ENCODE data around the gene SLC41A1. TPM values are rescaled to one million over a fixed set of nuclear protein-coding genes. Genes with fewer than 3 reads are reported as not detected.
A peak's percentile ranks its signal among the peaks of the same experiment; 100 is the strongest.

The SLC41A1 gene
- total RNA-seq, 1 experiment from 2014 or later = 33.3 TPM

- no peak for DNase-seq (ENCODE audit: low read depth, low spot score)
- Histone ChIP-seq H3K4me3 (ENCODE audit: low read depth in 2 of 2, low read length in 2 of 2) (no peak overlapping the region), H3K4me1 (ENCODE audit: control insufficient read depth, insufficient read depth, low read length) (peaks cover 15% of the 10 kb centered on the region), H3K27me3 (ENCODE audit: control insufficient read depth, insufficient read depth, low read length) (no peaks in the 10 kb centered on the region), H3K9me3 (ENCODE audit: control insufficient read depth, insufficient read depth, low read depth, low read length) (no peaks in the 10 kb centered on the region), H3K36me3 (ENCODE audit: control insufficient read depth, insufficient read depth, low read length) (peaks cover 4% of the 10 kb centered on the region; the same call in 1 of the 2 replicates), H3K27ac (ENCODE audit: low read length) (peak overlapping the region; percentile 98)
- in situ Hi-C loops (cut with HindIII; ENCODE audit: low pct_unique_long_range_greater_than_20kb, low sequenced_read_pairs) = no loop called here
- POLR2A ChIA-PET = interaction anchor here (1.0 kb wide), 1 partner anchor 61 kb away, joined by 3 read pairs; the partner anchor contains the start of gene SLC41A1
- intact Hi-C loops (cut with micrococcal nuclease; ENCODE audit: unreplicated experiment) = loop anchor here (10.0 kb wide), 1 partner anchor 1104 kb away; no protein-coding TSS in a partner anchor
- no peak for ATAC-seq
- CTCF ChIA-PET = no interaction called here
- BruUV-seq (replicated peaks) = no TSS peak
- TF ChIP-seq REST (IDR thresholded peaks at IDR 0.05; ENCODE audit: insufficient read depth in 1 of 2, low read depth in 2 of 2, low read length in 1 of 2) (no peak), TCF7L2 (IDR thresholded peaks at IDR 0.05; ENCODE audit: low read depth, low read length) (no peak), SIN3A (IDR thresholded peaks at IDR 0.05; ENCODE audit: borderline replicate concordance, insufficient read depth, low read depth, low read length) (no peak), CTCF (IDR thresholded peaks at IDR 0.05) (no peak)
These were observed 61.9 kb downstream of the SLC41A1 start for GRCh38 chr1:205751036-205751651.

- Histone ChIP-seq H3K27ac (ENCODE audit: low read length) (peak within 1 kb of the TSS; percentile 98), H3K27me3 (ENCODE audit: control insufficient read depth, insufficient read depth, low read length) (no peaks in the 10 kb centered on the region), H3K4me1 (ENCODE audit: control insufficient read depth, insufficient read depth, low read length) (peaks cover 22% of the 10 kb centered on the region), H3K4me3 (ENCODE audit: low read depth in 2 of 2, low read length in 2 of 2) (peak within 1 kb of the TSS; percentile 88 to 98), H3K9me3 (ENCODE audit: control insufficient read depth, insufficient read depth, low read depth, low read length) (no peaks in the 10 kb centered on the region), H3K36me3 (ENCODE audit: control insufficient read depth, insufficient read depth, low read length) (peaks cover 4% of the 10 kb centered on the region; the same call in 1 of the 2 replicates)
- TSS peak; percentile 80 for BruUV-seq (replicated peaks)
- in situ Hi-C loops (cut with HindIII; ENCODE audit: low pct_unique_long_range_greater_than_20kb, low sequenced_read_pairs) = no loop called here
- intact Hi-C loops (cut with micrococcal nuclease; ENCODE audit: unreplicated experiment) = loop anchor here (10.0 kb wide), 1 partner anchor 1104 kb away; no protein-coding TSS in a partner anchor
- TF ChIP-seq CTCF (IDR thresholded peaks at IDR 0.05) (no peak), TCF7L2 (IDR thresholded peaks at IDR 0.05; ENCODE audit: low read depth, low read length) (peak; percentile 56), REST (IDR thresholded peaks at IDR 0.05; ENCODE audit: insufficient read depth in 1 of 2, low read depth in 2 of 2, low read length in 1 of 2) (no peak), POLR2AphosphoS5 (IDR thresholded peaks at IDR 0.05; ENCODE audit: low read depth, low read length) (peak; percentile 46; the same call in 1 of the 2 replicates), SIN3A (IDR thresholded peaks at IDR 0.05; ENCODE audit: borderline replicate concordance, insufficient read depth, low read depth, low read length) (no peak)
- peak; percentile 90 for ATAC-seq
- peak; percentile 82 for DNase-seq (ENCODE audit: low read depth, low spot score)
- CTCF ChIA-PET = no interaction called here
- POLR2A ChIA-PET = interaction anchor here (1.0 kb wide), 1 partner anchor 62 kb away, joined by 3 read pairs; the partner anchor contains the start of gene SLC41A1
These were observed 62.6 kb downstream of the SLC41A1 start, which contains the start of gene NUCKS1 for GRCh38 chr1:205750138-205751035. NUCKS1 (minus strand) TSS chr1:205750182; CDS start chr1:205749973, 209 bp downstream.

Data from Panc1 (cell line).